Trophoblast cell (in vitro differentiated cells and primary cell): ENCODE measurements around the gene IQSEC1.

ENCODE experiments used
- DNase-seq, 2 donors: peaks; one replicate each; pipeline ENCODE4 v3.0.0-alpha.2; 2016
- H2AFZ ChIP-seq: 2 replicates; pipeline ENCODE4 v1.6.1; 2013; ENCODE audit warnings: low read length, moderate library complexity, mild to moderate bottlenecking; ENCODE audit not compliant: insufficient read depth, poor library complexity
- H2AK5ac ChIP-seq: 2 replicates; pipeline ENCODE4 v1.6.1; 2013; ENCODE audit warnings: mild to moderate bottlenecking, low read length
- H2BK120ac ChIP-seq: 2 replicates; pipeline ENCODE4 v1.6.1; 2013; ENCODE audit warnings: low read length, mild to moderate bottlenecking, moderate library complexity; ENCODE audit not compliant: insufficient read depth, poor library complexity
- H2BK12ac ChIP-seq: 2 replicates; pipeline ENCODE4 v1.6.1; 2013; ENCODE audit warnings: mild to moderate bottlenecking, low read length, moderate library complexity
- H2BK5ac ChIP-seq: 2 replicates; pipeline ENCODE4 v1.6.1; 2013; ENCODE audit warnings: low read length, low read depth, moderate library complexity, mild to moderate bottlenecking; ENCODE audit not compliant: poor library complexity
- H3K14ac ChIP-seq: 2 replicates; pipeline ENCODE4 v1.6.1; 2013; ENCODE audit warnings: mild to moderate bottlenecking, low read length
- H3K18ac ChIP-seq: 2 replicates; pipeline ENCODE4 v1.6.1; 2013; ENCODE audit warnings: mild to moderate bottlenecking, low read length
- H3K23ac ChIP-seq: 2 replicates; pipeline ENCODE4 v1.6.1; 2013; ENCODE audit warnings: low read length
- H3K27ac ChIP-seq: 2 replicates; pipeline ENCODE4 v1.5.1; 2013; ENCODE audit warnings: low read depth, mild to moderate bottlenecking, inconsistent platforms, low read length, moderate library complexity
- H3K27me3 ChIP-seq: 2 replicates; pipeline ENCODE4 v1.6.1; 2013; ENCODE audit warnings: inconsistent platforms, mild to moderate bottlenecking, low read length, moderate library complexity; ENCODE audit not compliant: insufficient read depth
- H3K36me3 ChIP-seq, 2 experiments: 1 replicate in 1 of 2; 2 replicates in 1 of 2; pipeline ENCODE4 v1.6.1; 2013; ENCODE audit warnings: low read length in 2 of 2, mild to moderate bottlenecking in 2 of 2, moderate library complexity in 1 of 2; ENCODE audit not compliant: insufficient read depth in 2 of 2, control insufficient read depth in 1 of 2
- H3K4ac ChIP-seq: 2 replicates; pipeline ENCODE4 v1.6.1; 2013; ENCODE audit warnings: low read depth, mild to moderate bottlenecking, low read length, moderate library complexity
- H3K4me1 ChIP-seq, 2 experiments: 1 replicate in 1 of 2; 2 replicates in 1 of 2; pipeline ENCODE4 v1.6.1; 2013; ENCODE audit warnings: low read length in 2 of 2, mild to moderate bottlenecking in 2 of 2, moderate library complexity in 1 of 2; ENCODE audit not compliant: insufficient read depth in 2 of 2, control insufficient read depth in 1 of 2
- H3K4me2 ChIP-seq: 2 replicates; pipeline ENCODE4 v1.6.1; 2013; ENCODE audit warnings: inconsistent platforms, mild to moderate bottlenecking, low read length, moderate library complexity
- H3K4me3 ChIP-seq: 2 replicates; pipeline ENCODE4 v1.5.1; 2013; ENCODE audit warnings: mild to moderate bottlenecking, low read depth, low read length, inconsistent platforms
- H3K79me1 ChIP-seq: one replicate; pipeline ENCODE4 v1.6.1; 2013; ENCODE audit warnings: low read length
- H3K79me2 ChIP-seq: 2 replicates; pipeline ENCODE4 v1.6.1; 2013; ENCODE audit warnings: low read length, mild to moderate bottlenecking; ENCODE audit not compliant: control insufficient read depth, insufficient read depth, poor library complexity
- H3K9ac ChIP-seq: 2 replicates; pipeline ENCODE4 v1.6.1; 2013; ENCODE audit warnings: mild to moderate bottlenecking, low read length
- H3K9me3 ChIP-seq: 2 replicates; pipeline ENCODE4 v1.6.1; 2013; ENCODE audit warnings: low read depth, mild to moderate bottlenecking, control low read depth, inconsistent platforms, low read length; ENCODE audit not compliant: insufficient read depth
- H4K12ac ChIP-seq: 2 replicates; pipeline ENCODE4 v1.6.1; 2013; ENCODE audit warnings: low read depth, mild to moderate bottlenecking, low read length, moderate library complexity
- H4K8ac ChIP-seq: 2 replicates; pipeline ENCODE4 v1.6.1; 2013; ENCODE audit warnings: low read depth, mild to moderate bottlenecking, low read length, moderate library complexity
- H4K91ac ChIP-seq: one replicate; pipeline ENCODE4 v1.6.1; 2013; ENCODE audit warnings: low read depth, mild to moderate bottlenecking, low read length, moderate library complexity
- WGBS: extraction: QIAGEN DNeasy Blood & Tissue Kit; methylation state at CpG from one replicate; pipeline ENCODE4 v1.1.7; 2013; ENCODE audit warnings: missing lambda C conversion rate; ENCODE audit not compliant: insufficient read length, insufficient coverage; ENCODE audit errors: extremely low coverage; 5-methylcytosine and 5-hydroxymethylcytosine counted together

Gene IQSEC1

GRCh38 chr3:13016721-13017255 is 56.4 kb downstream of the IQSEC1 start:
- Histone ChIP-seq H3K27me3 (no peaks in the 10 kb centered on the region), H2AK5ac (no peak overlapping the region), H3K14ac (no peak overlapping the region), H3K79me2 (no peaks in the 10 kb centered on the region), H3K36me3 (no peaks in the 10 kb centered on the region), H3K9ac (no peak overlapping the region), H3K9me3 (peaks cover 3% of the 10 kb centered on the region), H3K4me2 (no peak overlapping the region), H3K4me3 (no peak overlapping the region), H4K8ac (no peak overlapping the region), H3K4ac (no peak overlapping the region), H4K12ac (no peak overlapping the region), H3K79me1 (peaks cover 20% of the 10 kb centered on the region), H3K4me1 (peaks cover 27 to 31% of the 10 kb centered on the region in 2 experiments), H4K91ac (no peak overlapping the region), H2BK12ac (no peak overlapping the region), H3K27ac (no peak overlapping the region), H3K23ac (no peak overlapping the region), H3K18ac (no peak overlapping the region), H2BK120ac (no peak overlapping the region), H2BK5ac (no peak overlapping the region), H2AFZ (no peak overlapping the region)
- DNase-seq: no peak
- WGBS: no CpG with 5 or more reads among the region's 9 CpGs

- Histone ChIP-seq H2AK5ac (peak overlapping the region; percentile 44), H4K8ac (no peak overlapping the region), H3K27me3 (no peaks in the 10 kb centered on the region), H3K4me2 (no peak overlapping the region), H4K91ac (peak overlapping the region; percentile 9), H3K4me1 (peaks cover 23 to 26% of the 10 kb centered on the region in 2 experiments), H3K79me1 (peaks cover 16% of the 10 kb centered on the region), H3K27ac (no peak overlapping the region), H3K14ac (no peak overlapping the region), H3K9ac (no peak overlapping the region), H2BK120ac (no peak overlapping the region), H3K36me3 (no peaks in the 10 kb centered on the region), H2AFZ (no peak overlapping the region), H4K12ac (no peak overlapping the region), H3K18ac (no peak overlapping the region), H3K79me2 (no peaks in the 10 kb centered on the region), H3K4ac (no peak overlapping the region), H2BK12ac (no peak overlapping the region), H3K4me3 (no peak overlapping the region), H3K9me3 (peaks cover 2% of the 10 kb centered on the region), H2BK5ac (no peak overlapping the region), H3K23ac (no peak overlapping the region)
- WGBS: no CpG with 5 or more reads among the region's 17 CpGs
- no peak for DNase-seq
Measured at GRCh38 chr3:13016083-13016720, 57.0 kb downstream of the IQSEC1 start.

- no CpG with 5 or more reads among the region's 18 CpGs for WGBS
- no peak overlapping the region for H3K18ac ChIP-seq
Measured at GRCh38 chr3:13015286-13016082, 57.7 kb downstream of the IQSEC1 start.

GRCh38 chr3:13014755-13015285 is 58.4 kb downstream of the IQSEC1 start:
- H3K4me2 ChIP-seq: no peak overlapping the region
- H3K4me1 ChIP-seq: peaks cover 20% of the 10 kb centered on the region in 2 experiments
- peaks cover 2% of the 10 kb centered on the region for H3K9me3 ChIP-seq
- no peak overlapping the region for H3K27ac ChIP-seq
- no peak overlapping the region for H3K23ac ChIP-seq
- H4K12ac ChIP-seq: no peak overlapping the region
- H3K27me3 ChIP-seq: no peaks in the 10 kb centered on the region
- H3K36me3 ChIP-seq: no peaks in the 10 kb centered on the region
- H3K79me1 ChIP-seq: peaks cover 12% of the 10 kb centered on the region
- peak overlapping the region; percentile 25 for H2BK12ac ChIP-seq
- no peak overlapping the region for H2BK5ac ChIP-seq
- peak overlapping the region; percentile 28 for H3K4me3 ChIP-seq
- no peak overlapping the region for H3K18ac ChIP-seq
- H2BK120ac ChIP-seq: no peak overlapping the region
- DNase-seq: no peak
- H2AK5ac ChIP-seq: no peak overlapping the region
- no peak overlapping the region for H2AFZ ChIP-seq
- no peak overlapping the region for H4K8ac ChIP-seq
- H4K91ac ChIP-seq: no peak overlapping the region
- H3K9ac ChIP-seq: no peak overlapping the region
- no peaks in the 10 kb centered on the region for H3K79me2 ChIP-seq
- H3K4ac ChIP-seq: no peak overlapping the region
- WGBS: no CpG with 5 or more reads among the region's 6 CpGs
- no peak overlapping the region for H3K14ac ChIP-seq

More at GRCh38 chr3:13015286-13016082, 57.7 kb downstream of the IQSEC1 start:
- Histone ChIP-seq H3K27me3 (no peaks in the 10 kb centered on the region), H3K27ac (no peak overlapping the region), H3K14ac (no peak overlapping the region), H3K23ac (no peak overlapping the region), H3K79me1 (peaks cover 14% of the 10 kb centered on the region), H3K9ac (no peak overlapping the region), H2BK120ac (no peak overlapping the region), H2AK5ac (no peak overlapping the region), H3K4me1 (peaks cover 23 to 24% of the 10 kb centered on the region in 2 experiments), H3K36me3 (no peaks in the 10 kb centered on the region), H2BK12ac (peak overlapping the region; percentile 25), H3K4ac (no peak overlapping the region), H3K4me2 (no peak overlapping the region), H2AFZ (no peak overlapping the region), H4K91ac (peak overlapping the region; percentile 9), H2BK5ac (no peak overlapping the region), H4K8ac (no peak overlapping the region), H3K4me3 (peak overlapping the region; percentile 28), H3K79me2 (no peaks in the 10 kb centered on the region), H4K12ac (no peak overlapping the region), H3K9me3 (peaks cover 2% of the 10 kb centered on the region)
- no peak for DNase-seq
